GM13977 (cell line): ENCODE measurements around the gene ME1.

Source experiments
- DNase-seq: peaks from one replicate; pipeline ENCODE4 v3.0.0; 2012; ENCODE audit warnings: low spot score
- in situ Hi-C: fragments of 300-500 bp; cut with MboI; formaldehyde crosslinking; loops from one replicate; pipeline ENCODE4 v1.12.0; 2022; ENCODE audit warnings: low sequenced_read_pairs, low pct_unique_long_range_greater_than_20kb, mixed read lengths, inconsistent platforms; ENCODE audit not compliant: unreplicated experiment
- TF ChIP-seq, protein P1 (sequence below): IDR thresholded peaks from 2 replicates; pipeline ENCODE4 v1.5.1; 2012; ENCODE audit warnings: mild to moderate bottlenecking, control low read depth; ENCODE audit not compliant: insufficient read depth; ENCODE audit errors: extremely low read depth, missing control alignments

The ME1 gene

DNA sequence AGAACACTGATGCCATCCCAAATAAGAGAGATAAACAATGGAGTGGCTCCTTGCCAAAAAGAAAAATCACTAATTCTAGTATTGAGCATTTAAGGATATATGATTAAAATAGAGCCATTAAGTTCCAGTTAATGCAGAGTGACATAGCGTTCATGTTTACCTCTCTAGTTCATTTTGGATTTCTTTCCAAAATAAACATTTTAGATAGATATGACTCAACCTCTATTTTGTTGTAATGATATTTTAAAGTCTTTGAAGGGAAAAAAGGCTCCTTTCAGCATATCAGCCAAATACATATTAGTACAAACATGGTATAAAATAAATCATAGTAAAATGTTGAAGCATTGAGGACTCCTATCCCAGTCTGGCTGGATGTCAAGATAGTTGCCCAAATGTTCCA lies 204.3 kb downstream of the ME1 start:
- in situ Hi-C loops, result no loop called here

DNA sequence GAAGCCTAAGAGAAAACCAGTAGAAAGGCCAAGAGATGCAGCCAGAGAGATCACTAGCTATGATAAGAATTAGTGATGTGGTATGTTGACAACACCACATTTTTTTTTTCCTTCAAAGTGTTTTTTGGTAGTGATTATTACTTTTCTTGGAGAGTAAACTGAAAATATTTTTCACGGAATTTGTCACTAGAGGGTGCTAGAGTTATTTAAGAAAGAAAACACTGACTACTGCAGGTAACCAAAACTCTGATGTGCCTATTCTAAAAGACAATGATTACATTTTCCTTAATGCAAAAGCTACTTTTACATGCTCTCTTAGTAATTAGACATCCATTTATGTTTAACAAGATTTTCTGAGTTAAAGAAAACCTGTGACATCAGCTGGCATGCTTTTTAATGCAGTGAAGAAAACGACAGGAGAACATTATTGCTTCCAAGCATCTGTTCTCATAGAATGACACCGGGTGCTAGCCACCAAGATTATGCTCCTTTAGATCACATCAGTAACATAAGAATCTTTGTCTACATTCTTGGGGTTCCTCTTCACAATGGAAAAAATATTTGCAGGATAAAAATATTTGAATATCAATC lies 208.9 kb downstream of the ME1 start:
- in situ Hi-C loops, result loop anchor here (5.0 to 25.0 kb wide), 2 partner anchors 155 to 985 kb away; partner anchors contain the start of genes DOP1A, IBTK and UBE3D
- TF ChIP-seq, protein P1, sequence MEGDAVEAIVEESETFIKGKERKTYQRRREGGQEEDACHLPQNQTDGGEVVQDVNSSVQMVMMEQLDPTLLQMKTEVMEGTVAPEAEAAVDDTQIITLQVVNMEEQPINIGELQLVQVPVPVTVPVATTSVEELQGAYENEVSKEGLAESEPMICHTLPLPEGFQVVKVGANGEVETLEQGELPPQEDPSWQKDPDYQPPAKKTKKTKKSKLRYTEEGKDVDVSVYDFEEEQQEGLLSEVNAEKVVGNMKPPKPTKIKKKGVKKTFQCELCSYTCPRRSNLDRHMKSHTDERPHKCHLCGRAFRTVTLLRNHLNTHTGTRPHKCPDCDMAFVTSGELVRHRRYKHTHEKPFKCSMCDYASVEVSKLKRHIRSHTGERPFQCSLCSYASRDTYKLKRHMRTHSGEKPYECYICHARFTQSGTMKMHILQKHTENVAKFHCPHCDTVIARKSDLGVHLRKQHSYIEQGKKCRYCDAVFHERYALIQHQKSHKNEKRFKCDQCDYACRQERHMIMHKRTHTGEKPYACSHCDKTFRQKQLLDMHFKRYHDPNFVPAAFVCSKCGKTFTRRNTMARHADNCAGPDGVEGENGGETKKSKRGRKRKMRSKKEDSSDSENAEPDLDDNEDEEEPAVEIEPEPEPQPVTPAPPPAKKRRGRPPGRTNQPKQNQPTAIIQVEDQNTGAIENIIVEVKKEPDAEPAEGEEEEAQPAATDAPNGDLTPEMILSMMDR, result peak; percentile 51
- DNase-seq, result peak; percentile 17

More for the DNA sequence above, 204.3 kb downstream of the ME1 start:
- TF ChIP-seq, protein P1, result no peak
- DNase-seq, result no peak

DNA sequence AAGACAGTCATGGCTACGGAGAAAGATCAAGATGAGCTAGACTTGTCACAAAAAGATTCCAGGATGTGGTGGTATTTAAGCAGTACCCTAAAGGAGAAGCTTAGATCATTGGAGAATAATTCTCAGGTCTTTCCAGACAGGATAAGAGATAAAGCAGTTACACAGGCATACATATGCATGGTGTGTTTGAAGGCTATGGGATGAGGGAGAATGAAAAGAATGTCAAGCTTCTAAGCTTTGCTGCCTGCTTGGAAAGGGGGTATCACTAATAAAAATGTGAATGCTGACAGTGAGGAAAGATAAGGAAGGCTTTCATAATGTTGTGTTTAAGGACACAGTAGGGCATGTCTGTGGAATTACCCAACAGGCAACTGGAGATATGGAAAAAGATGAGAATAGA lies 209.6 kb downstream of the ME1 start:
- in situ Hi-C loops, result loop anchor here (5.0 to 25.0 kb wide), 2 partner anchors 154 to 984 kb away; partner anchors contain the start of genes DOP1A, IBTK and UBE3D
- TF ChIP-seq, protein P1, result no peak
- no peak for DNase-seq

DNA sequence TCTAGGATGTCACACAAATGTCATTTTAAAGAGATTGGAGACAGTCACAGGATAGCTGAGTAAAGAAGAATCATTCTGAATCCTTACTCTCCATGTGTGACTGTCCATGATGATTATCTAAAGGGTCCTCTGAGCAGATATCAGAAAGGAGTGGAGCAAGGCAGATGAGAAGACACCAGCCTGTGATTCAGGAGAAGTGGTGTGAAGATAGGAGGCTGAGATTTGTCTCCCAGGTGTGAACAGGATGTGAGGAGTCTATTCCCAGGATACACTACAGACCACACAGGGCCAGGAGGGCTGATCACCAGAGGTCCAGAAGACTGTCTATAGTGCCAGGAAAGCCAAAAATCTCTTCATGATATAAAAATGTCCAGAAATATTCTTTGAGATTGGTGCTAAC lies 210.7 kb downstream of the ME1 start:
- in situ Hi-C loops, result loop anchor here (5.0 to 25.0 kb wide), 2 partner anchors 153 to 983 kb away; partner anchors contain the start of genes DOP1A, IBTK and UBE3D
- DNase-seq, result no peak
- TF ChIP-seq, protein P1, result no peak

DNA sequence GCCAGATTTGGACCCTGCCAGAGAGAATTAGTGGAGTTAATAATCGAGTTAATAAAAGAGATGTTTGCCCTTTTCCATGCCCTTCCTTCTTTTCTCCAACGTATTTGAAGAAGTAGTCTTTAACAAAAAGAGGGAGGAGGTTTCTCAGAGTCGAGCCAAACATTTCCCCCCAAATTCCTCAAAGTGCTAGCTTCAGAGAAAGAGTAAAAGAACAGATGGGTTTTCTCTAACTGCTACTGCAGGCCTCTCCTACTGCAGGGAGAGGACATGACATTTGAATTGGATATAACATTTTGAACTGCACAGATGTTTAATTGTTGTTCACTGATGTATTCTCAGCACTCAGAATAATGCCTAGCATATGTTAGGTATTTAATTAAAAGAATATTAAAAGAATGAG lies 212.2 kb downstream of the ME1 start:
- in situ Hi-C loops, result loop anchor here (25.0 kb wide), 1 partner anchor 981 kb away; the partner anchor contains the start of gene IBTK

DNA sequence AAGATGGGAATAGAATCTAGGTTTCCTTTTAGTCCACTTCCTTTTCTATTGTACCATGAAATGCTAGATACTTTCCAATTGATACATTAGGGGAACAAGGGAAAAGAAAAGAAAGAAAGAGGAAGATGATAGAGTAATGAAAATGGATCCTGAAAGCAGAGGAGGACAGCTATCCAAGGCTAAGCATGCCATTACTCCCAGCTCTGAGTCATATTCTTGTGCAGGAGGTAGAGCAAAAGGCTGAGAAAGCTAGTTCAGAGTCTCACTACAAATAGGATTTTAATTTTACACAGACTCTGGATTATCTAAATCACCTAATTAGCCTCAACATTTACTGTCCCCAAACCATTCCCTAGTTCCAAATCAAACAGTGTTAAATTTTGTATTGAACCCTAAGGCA lies 214.0 kb downstream of the ME1 start:
- TF ChIP-seq, protein P1, result no peak
- DNase-seq, result no peak
- in situ Hi-C loops, result loop anchor here (25.0 kb wide), 1 partner anchor 980 kb away; the partner anchor contains the start of gene IBTK

More for the DNA sequence above, 212.2 kb downstream of the ME1 start:
- DNase-seq, result no peak
- TF ChIP-seq, protein P1, result no peak
